Choroid plexus epithelial cell (primary cell): ENCODE results near the gene KRTAP12-2.

Experiments
- DNase-seq: peaks from one replicate; pipeline ENCODE4 v3.0.0-alpha.2; 2010; ENCODE audit warnings: low read depth
- H3K4me3 ChIP-seq: 2 replicates; pipeline ENCODE4 v1.5.1; 2011; ENCODE audit warnings: low read depth, mild to moderate bottlenecking, control low read depth, low read length, moderate library complexity
- CTCF ChIP-seq: conservative IDR thresholded peaks from 2 replicates; pipeline ENCODE4 v1.5.1; 2011; ENCODE audit warnings: low read depth, mild to moderate bottlenecking, control low read depth, inconsistent platforms, low read length, moderate library complexity

The KRTAP12-2 gene

GRCh38 chr21:44710756-44711326, 44.1 kb upstream of the KRTAP12-2 start:
- H3K4me3 ChIP-seq = no peak overlapping the region
- no peak for TF ChIP-seq CTCF
- no peak for DNase-seq

- no peak for DNase-seq
- H3K4me3 ChIP-seq = no peak overlapping the region
- TF ChIP-seq CTCF = no peak
Measured at GRCh38 chr21:44710294-44710665, 43.6 kb upstream of the KRTAP12-2 start.

GRCh38 chr21:44709426-44710293, 42.9 kb upstream of the KRTAP12-2 start:
- peak; percentile 12 for DNase-seq
- no peak for TF ChIP-seq CTCF
- H3K4me3 ChIP-seq = no peak overlapping the region

- no peak for TF ChIP-seq CTCF
- no peak overlapping the region for H3K4me3 ChIP-seq
- DNase-seq = no peak
Measured at GRCh38 chr21:44708866-44709425, 42.2 kb upstream of the KRTAP12-2 start.

- no peak for DNase-seq
- no peak for TF ChIP-seq CTCF
- no peak overlapping the region for H3K4me3 ChIP-seq
Measured at GRCh38 chr21:44708213-44708865, 41.6 kb upstream of the KRTAP12-2 start.

- DNase-seq = no peak
- no peak for TF ChIP-seq CTCF
- no peak overlapping the region for H3K4me3 ChIP-seq
Measured at GRCh38 chr21:44706706-44707581, 40.2 kb upstream of the KRTAP12-2 start.
